Pancreas (tissue), 10 donors: Measurements from ENCODE around the gene C1QB. TPM values are rescaled to one million over a fixed set of nuclear protein-coding genes. Genes with fewer than 3 reads are reported as not detected.

Experiments used
- ATAC-seq, 4 donors: fragments of 200-7000 bp; cut with Tn5 transposase; one replicate each; pipeline versions ENCODE4 v1.8.0 to v1.9.1; 2020; ENCODE audit warnings: mild to moderate bottlenecking in 4 of 4, moderate library complexity in 4 of 4
- DNase-seq, 6 donors: peaks; one replicate each; pipeline ENCODE4 v3.0.0-alpha.2; 2020
- FAIRE-seq: peaks from 2 replicates; lab custom pipeline; 2012; peaks lifted over from hg19 to GRCh38; lab: Jason Lieb, UNC
- H3K27ac ChIP-seq, 4 donors: fragments of 200-600 bp; sonication (generic); 1 replicate in 3 of 4; 2 replicates in 1 of 4; pipeline versions ENCODE4 v1.5.0 to v1.8.0; 2020
- H3K27me3 ChIP-seq, 4 donors: fragments of 200-600 bp; one replicate each; pipeline ENCODE4 v1.8.0; 2021
- H3K36me3 ChIP-seq, 3 donors: fragments of 200-600 bp; sonication (generic) in 1 of 3; one replicate each; pipeline versions ENCODE4 v1.5.0 to v1.8.0; 2020 to 2021
- H3K4me1 ChIP-seq, 3 donors: fragments of 200-600 bp; one replicate each; pipeline ENCODE4 v1.8.0; 2021
- H3K4me3 ChIP-seq, 4 donors: fragments of 200-600 bp; sonication (generic) in 2 of 4; one replicate each; pipeline versions ENCODE4 v1.5.0 to v1.8.0; 2020 to 2021
- H3K9me3 ChIP-seq, 4 donors: fragments of 200-600 bp; one replicate each; pipeline ENCODE4 v1.8.0; 2021
- WGBS, 2 donors: extraction: QIAGEN DNeasy Blood & Tissue Kit; methylation state at CpG; one replicate each; pipeline ENCODE4 v1.1.7; 2013; 5-methylcytosine and 5-hydroxymethylcytosine counted together
- intact Hi-C, 3 donors: fragments of 100-400 bp; cut with DNase I; formaldehyde crosslinking; loops; one replicate each; pipeline versions ENCODE4 v1.11.1 to v1.14.2; 2022
- polyA plus RNA-seq, 2 donors: library from polyadenylated mRNA; stranded (reverse); fragments of 200-250 nt; gene quantifications; one replicate each; pipeline ENCODE4 v1.2.3, GENCODE V29; 2013
- total RNA-seq, 6 donors: library from RNA; stranded (reverse); fragmentation: NEBNext Ultra II Directional in 4 of 6; extraction: Animal tissue kit (Norgen Biotek cat#: 25700) in 4 of 6; gene quantifications; one replicate each; pipeline versions ENCODE4 v1.2.1 to v1.2.4, GENCODE V29; 2021 to 2023
- TF ChIP-seq, protein P1 (sequence below), 4 donors: fragments of 200-600 bp; sonication (generic) in 3 of 4; IDR thresholded peaks; one replicate each; pipeline versions ENCODE4 v1.5.0 to v1.8.0; 2021; ENCODE audit warnings: antibody characterized with exemption in 4 of 4
- donor health status: healthy with polysubstance abuse.
- donor health status: DM: no; HTN: no; CAD: no; lungs with moderate emphysema.
- donor health status: DM: no; HTN: no; CAD: no.
- donor health status: control.
- donor health status: control.
- donor health status: Bipolar disorder and iron deficiency.
- donor health status: DM: yes; HTN: yes; CAD: no.
- donor health status: DM: no; HTN: no; CAD: no.
- donor health status: DM: no; HTN: no; CAD: no.
- donor health status: DM: yes; HTN: yes; CAD: no.

The C1QB gene
- total and polyA plus RNA-seq, 8 donors, result 4.2 to 145 (median 17.1) TPM

DNA sequence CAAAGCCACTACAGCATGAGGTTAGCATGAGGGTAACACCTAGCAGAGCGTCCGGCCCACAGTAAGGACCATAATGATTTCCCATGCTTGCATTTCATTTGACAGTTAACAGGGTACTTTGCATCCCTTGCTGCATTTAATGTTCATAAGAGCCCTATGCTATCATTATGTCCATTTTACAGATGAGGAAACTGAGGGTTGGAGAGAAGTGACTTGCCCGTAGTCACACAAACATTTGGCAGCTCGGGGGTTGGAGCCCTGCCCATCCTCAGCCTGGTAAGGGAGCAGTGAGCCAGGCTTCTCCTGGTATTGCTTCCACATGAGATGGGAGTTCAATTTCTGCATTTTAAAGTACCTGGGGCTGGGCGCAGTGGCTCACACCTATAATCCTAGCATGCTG lies 41.1 kb downstream of the C1QB start:
- Histone ChIP-seq H3K4me1 (no peaks in the 10 kb centered on the region), H3K4me3 (no peak overlapping the region), H3K27ac (no peak overlapping the region), H3K9me3 (no peaks in the 10 kb centered on the region), H3K36me3 (no peaks in the 10 kb centered on the region), H3K27me3 (no peaks in the 10 kb centered on the region)
- WGBS, 2 donors, result 86 to 88% methylated on average over 5 of the region's 5 CpGs
- TF ChIP-seq, protein P1, sequence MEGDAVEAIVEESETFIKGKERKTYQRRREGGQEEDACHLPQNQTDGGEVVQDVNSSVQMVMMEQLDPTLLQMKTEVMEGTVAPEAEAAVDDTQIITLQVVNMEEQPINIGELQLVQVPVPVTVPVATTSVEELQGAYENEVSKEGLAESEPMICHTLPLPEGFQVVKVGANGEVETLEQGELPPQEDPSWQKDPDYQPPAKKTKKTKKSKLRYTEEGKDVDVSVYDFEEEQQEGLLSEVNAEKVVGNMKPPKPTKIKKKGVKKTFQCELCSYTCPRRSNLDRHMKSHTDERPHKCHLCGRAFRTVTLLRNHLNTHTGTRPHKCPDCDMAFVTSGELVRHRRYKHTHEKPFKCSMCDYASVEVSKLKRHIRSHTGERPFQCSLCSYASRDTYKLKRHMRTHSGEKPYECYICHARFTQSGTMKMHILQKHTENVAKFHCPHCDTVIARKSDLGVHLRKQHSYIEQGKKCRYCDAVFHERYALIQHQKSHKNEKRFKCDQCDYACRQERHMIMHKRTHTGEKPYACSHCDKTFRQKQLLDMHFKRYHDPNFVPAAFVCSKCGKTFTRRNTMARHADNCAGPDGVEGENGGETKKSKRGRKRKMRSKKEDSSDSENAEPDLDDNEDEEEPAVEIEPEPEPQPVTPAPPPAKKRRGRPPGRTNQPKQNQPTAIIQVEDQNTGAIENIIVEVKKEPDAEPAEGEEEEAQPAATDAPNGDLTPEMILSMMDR (IDR thresholded peaks at IDR 0.05), result no peak
- DNase-seq, result no peak
- ATAC-seq, result no peak
- FAIRE-seq, result no peak
- intact Hi-C loops, result no loop called here

DNA sequence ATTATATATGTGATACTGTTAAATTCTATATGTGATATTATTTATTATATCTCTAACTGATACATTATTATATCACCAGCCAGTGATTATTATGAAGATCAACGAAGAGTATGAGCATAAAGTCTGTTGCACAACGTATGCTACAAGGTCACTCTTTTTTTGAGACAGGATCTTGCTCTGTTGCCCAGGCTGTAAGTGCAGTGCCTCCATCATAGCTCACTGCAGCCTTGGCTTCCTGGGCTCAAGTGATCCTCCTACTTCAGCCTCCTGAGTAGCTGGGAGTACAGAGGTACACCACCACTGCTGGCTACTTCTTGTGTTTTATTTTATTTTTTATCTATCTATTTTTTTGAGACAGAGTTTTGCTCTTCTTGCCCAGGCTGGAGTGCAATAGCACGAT lies 43.6 kb downstream of the C1QB start:
- H3K27ac ChIP-seq, result no peak overlapping the region
- H3K27me3 ChIP-seq, result no peaks in the 10 kb centered on the region
- ATAC-seq (no peak), FAIRE-seq (no peak), DNase-seq (no peak)
- intact Hi-C loops, result no loop called here
- H3K36me3 ChIP-seq, result no peaks in the 10 kb centered on the region
- TF ChIP-seq, protein P1 (IDR thresholded peaks at IDR 0.05), result no peak
- 68 to 69% methylated on average over 3 of the region's 3 CpGs for WGBS, 2 donors
- H3K9me3 ChIP-seq, result no peaks in the 10 kb centered on the region
- H3K4me1 ChIP-seq, result no peaks in the 10 kb centered on the region
- H3K4me3 ChIP-seq, result no peak overlapping the region

DNA sequence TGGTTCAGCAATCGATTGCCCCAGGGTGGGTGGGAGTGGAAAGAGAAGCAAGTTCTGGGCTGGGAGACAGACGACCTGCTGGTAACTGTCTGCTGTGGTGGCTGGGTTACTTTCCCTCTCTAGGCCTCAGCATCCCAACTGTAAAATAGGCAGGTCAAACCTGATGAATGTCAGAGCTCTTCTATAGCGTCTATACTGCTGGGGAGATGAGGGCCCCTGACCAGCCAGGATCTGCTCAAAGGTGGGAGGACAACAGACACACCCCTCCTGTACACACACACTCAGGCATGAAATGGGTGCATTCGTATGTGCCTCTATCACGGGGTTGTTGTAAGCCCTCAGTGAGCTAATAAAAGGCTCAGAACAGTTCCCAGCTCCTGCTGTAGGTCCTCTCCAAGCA lies 44.9 kb downstream of the C1QB start:
- DNase-seq, result no peak
- Histone ChIP-seq H3K4me1 (no peaks in the 10 kb centered on the region), H3K4me3 (no peak overlapping the region), H3K27ac (no peak overlapping the region), H3K27me3 (no peaks in the 10 kb centered on the region), H3K36me3 (no peaks in the 10 kb centered on the region), H3K9me3 (no peaks in the 10 kb centered on the region)
- 69 to 78% methylated on average over 5 of the region's 5 CpGs for WGBS, 2 donors
- no peak for ATAC-seq
- intact Hi-C loops, result no loop called here
- TF ChIP-seq, protein P1 (IDR thresholded peaks at IDR 0.05), result no peak
- no peak for FAIRE-seq

DNA sequence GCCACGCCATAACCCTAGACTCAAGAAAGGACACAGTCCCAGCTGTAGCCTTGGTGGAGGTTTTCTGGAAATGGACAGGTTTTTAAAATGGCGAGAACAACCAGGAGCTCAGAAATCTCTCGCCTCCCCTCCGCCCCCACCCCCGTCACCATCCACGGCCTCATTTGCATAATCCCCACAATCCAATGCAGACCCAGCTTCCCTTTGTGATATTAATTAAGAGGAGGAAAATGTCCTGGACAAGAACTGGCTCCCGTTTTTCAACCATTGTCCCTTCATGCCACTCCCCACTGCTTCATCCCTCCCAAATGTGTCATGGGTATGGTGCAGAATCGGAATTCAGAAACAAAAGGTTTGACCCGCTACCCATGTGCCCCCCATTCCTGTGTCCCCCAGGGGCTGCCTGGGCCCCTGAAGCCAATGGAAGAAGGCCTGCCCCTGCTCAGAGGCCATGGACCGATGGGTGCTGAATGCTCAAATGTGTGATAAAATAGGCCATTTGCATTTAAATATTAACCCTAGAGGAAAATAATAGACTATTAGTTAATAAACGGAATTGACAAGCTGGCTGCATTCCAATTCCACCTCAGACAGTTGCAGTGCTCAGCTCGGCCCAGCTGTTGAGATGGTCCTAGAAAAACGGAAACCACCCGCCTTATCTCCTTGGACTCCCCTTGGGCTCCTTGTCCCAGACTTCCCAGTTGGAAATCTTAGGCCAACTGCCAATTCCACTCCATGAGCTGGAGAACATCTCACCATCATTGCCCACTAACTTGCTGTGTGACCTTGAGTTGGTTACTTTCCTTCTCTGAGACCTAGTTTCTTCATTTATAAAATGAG lies 46.9 kb downstream of the C1QB start:
- 57 to 67% methylated on average over 14 of the region's 14 CpGs for WGBS, 2 donors
- DNase-seq, result no peak
- ATAC-seq, result no peak
- FAIRE-seq, result no peak
- Histone ChIP-seq H3K36me3 (no peaks in the 10 kb centered on the region), H3K9me3 (no peaks in the 10 kb centered on the region), H3K4me3 (no peak overlapping the region), H3K27ac (no peak overlapping the region), H3K27me3 (no peaks in the 10 kb centered on the region), H3K4me1 (no peaks in the 10 kb centered on the region)
- TF ChIP-seq, protein P1 (IDR thresholded peaks at IDR 0.05), result no peak
- intact Hi-C loops, result loop anchor here in 2 of 3 donors (10.0 kb wide), 3 partner anchors 165 to 265 kb away; no protein-coding TSS in a partner anchor
